Peyer's patch (tissue), 4 donors: Measurements from ENCODE around the gene CEP83. TPM values are rescaled to one million over a fixed set of nuclear protein-coding genes. Genes with fewer than 3 reads are reported as not detected.

ENCODE experiments used
- DNase-seq, 3 donors: peaks; one replicate each; pipeline ENCODE4 v3.0.0-alpha.2; 2017 to 2019
- H3K27ac ChIP-seq, 4 donors: fragments of 200-600 bp; sonication (generic); one replicate each; pipeline ENCODE4 v1.5.1; 2016 to 2019
- H3K27me3 ChIP-seq, 2 donors: fragments of 200-600 bp; sonication (generic); one replicate each; pipeline ENCODE4 v1.5.1; 2019
- H3K36me3 ChIP-seq, 3 donors: fragments of 200-600 bp; sonication (generic); one replicate each; pipeline ENCODE4 v1.5.1; 2016 to 2019
- H3K4me1 ChIP-seq, 4 donors: fragments of 200-600 bp; sonication (generic); one replicate each; pipeline ENCODE4 v1.5.1; 2016 to 2019
- H3K4me3 ChIP-seq, 4 donors: fragments of 200-600 bp; sonication (generic); 1 replicate in 3 of 4; 2 replicates in 1 of 4; pipeline ENCODE4 v1.5.1; 2016 to 2019; ENCODE audit warnings: mild to moderate bottlenecking in 1 of 4
- H3K9me3 ChIP-seq, 4 donors: fragments of 200-600 bp; sonication (generic); one replicate each; pipeline ENCODE4 v1.5.1; 2016 to 2019; ENCODE audit warnings: mild to moderate bottlenecking in 1 of 4
- CTCF ChIP-seq, 6 experiments: fragments of 450-650 bp in 4 of 6; fragments of 200-600 bp in 2 of 6; sonication (generic) in 1 of 6; IDR thresholded peaks; one replicate each; pipeline ENCODE4 v1.5.1; 2017 to 2019; ENCODE audit warnings: antibody characterized with exemption in 6 of 6, mild to moderate bottlenecking in 3 of 6, moderate library complexity in 1 of 6
- POLR2A ChIP-seq, 2 donors: fragments of 450-650 bp; IDR thresholded peaks; one replicate each; pipeline ENCODE4 v1.5.1; 2017; ENCODE audit warnings: antibody characterized with exemption in 2 of 2, mild to moderate bottlenecking in 2 of 2, moderate library complexity in 2 of 2
- total RNA-seq, 4 donors: library from RNA; depleted of rRNA; stranded (reverse); fragments of >200 nt; gene quantifications; one replicate each; pipeline ENCODE4 v1.1.0, GENCODE V29; 2016

The CEP83 gene
- total RNA-seq, 4 donors from 2014 or later: 7.2 to 69.3 (median 17.4) TPM

GRCh38 chr12:94500831-94501567, 41.3 kb upstream of the CEP83 start:
- H3K36me3 ChIP-seq: no peaks in the 10 kb centered on the region
- no peak overlapping the region for H3K27ac ChIP-seq
- TF ChIP-seq CTCF (IDR thresholded peaks at IDR 0.05) (no peak), POLR2A (IDR thresholded peaks at IDR 0.05) (no peak)
- H3K4me3 ChIP-seq: no peak overlapping the region
- peaks cover 0 to 5% (median 0%) of the 10 kb centered on the region in 4 donors for H3K9me3 ChIP-seq
- no peak for DNase-seq
- no peaks in the 10 kb centered on the region for H3K27me3 ChIP-seq
- no peaks in the 10 kb centered on the region for H3K4me1 ChIP-seq

GRCh38 chr12:94498698-94499097, 39.0 kb upstream of the CEP83 start:
- DNase-seq: no peak
- Histone ChIP-seq H3K36me3 (no peaks in the 10 kb centered on the region), H3K27ac (no peak overlapping the region), H3K27me3 (no peaks in the 10 kb centered on the region), H3K4me1 (no peaks in the 10 kb centered on the region), H3K9me3 (peaks cover 0 to 5% (median 0%) of the 10 kb centered on the region in 4 donors), H3K4me3 (no peak overlapping the region)
- TF ChIP-seq CTCF (IDR thresholded peaks at IDR 0.05) (no peak), POLR2A (IDR thresholded peaks at IDR 0.05) (no peak)

- DNase-seq: no peak
- TF ChIP-seq POLR2A (IDR thresholded peaks at IDR 0.05) (no peak), CTCF (IDR thresholded peaks at IDR 0.05) (no peak)
- H3K36me3 ChIP-seq: no peaks in the 10 kb centered on the region
- H3K9me3 ChIP-seq: peaks cover 0 to 5% (median 0%) of the 10 kb centered on the region in 4 donors
- H3K4me3 ChIP-seq: no peak overlapping the region
- no peaks in the 10 kb centered on the region for H3K4me1 ChIP-seq
- no peak overlapping the region for H3K27ac ChIP-seq
- H3K27me3 ChIP-seq: no peaks in the 10 kb centered on the region
These were observed 38.4 kb upstream of the CEP83 start for GRCh38 chr12:94498073-94498472.

GRCh38 chr12:94495445-94496115, 35.9 kb upstream of the CEP83 start:
- H3K27me3 ChIP-seq: no peaks in the 10 kb centered on the region
- H3K9me3 ChIP-seq: peaks cover 0 to 5% (median 0%) of the 10 kb centered on the region in 4 donors
- H3K27ac ChIP-seq: no peak overlapping the region
- H3K4me1 ChIP-seq: no peaks in the 10 kb centered on the region
- H3K36me3 ChIP-seq: no peaks in the 10 kb centered on the region
- TF ChIP-seq POLR2A (IDR thresholded peaks at IDR 0.05) (no peak), CTCF (IDR thresholded peaks at IDR 0.05) (no peak)
- no peak for DNase-seq
- H3K4me3 ChIP-seq: no peak overlapping the region

- TF ChIP-seq POLR2A (IDR thresholded peaks at IDR 0.05): no peak
- TF ChIP-seq CTCF (IDR thresholded peaks at IDR 0.05): no peak
- H3K36me3 ChIP-seq: no peaks in the 10 kb centered on the region
- no peaks in the 10 kb centered on the region for H3K27me3 ChIP-seq
- DNase-seq: no peak
- no peaks in the 10 kb centered on the region for H3K4me1 ChIP-seq
- H3K4me3 ChIP-seq: no peak overlapping the region
- H3K9me3 ChIP-seq: no peaks in the 10 kb centered on the region
- H3K27ac ChIP-seq: no peak overlapping the region
These were observed 31.8 kb upstream of the CEP83 start for GRCh38 chr12:94491489-94491888.
